Suppressor macrophage treated with lipopolysaccharide for 1 hour (primary cell): Measurements from ENCODE around the gene GPR27.

Source experiments
- DNase-seq, 3 donors: peaks; one replicate each; pipeline ENCODE4 v3.0.0-alpha.2; 2020 to 2022

GPR27 gene

GRCh38 chr3:71753701-71754609 is at the start of gene GPR27:
Gene GPR27 (plus strand): TSS chr3:71753855. CDS start chr3:71754050, 195 bp downstream.
- DNase-seq = peak; percentile 35 to 73 (median 56)

DNA sequence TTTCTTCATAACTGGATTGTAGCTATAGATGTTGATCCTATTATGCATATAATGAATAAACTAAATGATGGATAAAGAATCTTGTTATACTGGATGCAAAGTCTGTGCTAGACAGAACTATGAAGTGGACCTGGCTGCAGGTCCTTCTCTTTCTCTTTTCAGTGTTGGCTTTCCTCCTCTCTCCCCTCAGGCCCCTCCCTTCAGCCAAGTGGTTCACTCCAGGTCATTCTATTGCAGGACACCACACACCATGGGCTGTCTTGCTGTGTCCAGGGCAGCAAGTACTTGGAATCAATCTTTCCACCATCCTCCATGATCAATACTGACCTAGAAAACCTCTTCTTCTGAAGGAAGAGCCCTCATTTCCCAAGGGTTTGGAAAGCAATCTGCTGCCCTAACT is 48.7 kb upstream of the GPR27 start:
- no peak for DNase-seq

- DNase-seq = peak in 2 of 3 donors; percentile 39 to 50
These were observed 48.0 kb upstream of the GPR27 start for GRCh38 chr3:71705681-71706080.

DNA sequence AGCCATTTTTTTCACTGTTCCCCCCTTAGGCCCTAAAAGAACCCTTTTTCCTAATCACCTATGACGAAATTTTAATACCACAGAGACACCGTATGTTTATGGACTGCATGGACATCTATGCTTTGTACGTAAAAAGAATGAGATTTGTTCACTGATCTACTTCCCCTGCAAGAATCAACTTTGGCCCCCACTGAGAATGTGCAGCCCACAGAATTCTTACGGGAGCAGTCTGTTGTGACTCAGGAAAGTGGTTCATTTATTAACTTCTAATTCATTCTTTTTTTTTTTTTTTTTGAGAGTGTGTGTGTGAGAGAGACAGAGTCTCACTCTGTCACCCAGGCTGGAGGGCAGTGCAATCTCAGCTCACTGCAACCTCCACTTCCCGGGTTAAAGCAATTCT is 46.1 kb upstream of the GPR27 start:
- DNase-seq = no peak

DNA sequence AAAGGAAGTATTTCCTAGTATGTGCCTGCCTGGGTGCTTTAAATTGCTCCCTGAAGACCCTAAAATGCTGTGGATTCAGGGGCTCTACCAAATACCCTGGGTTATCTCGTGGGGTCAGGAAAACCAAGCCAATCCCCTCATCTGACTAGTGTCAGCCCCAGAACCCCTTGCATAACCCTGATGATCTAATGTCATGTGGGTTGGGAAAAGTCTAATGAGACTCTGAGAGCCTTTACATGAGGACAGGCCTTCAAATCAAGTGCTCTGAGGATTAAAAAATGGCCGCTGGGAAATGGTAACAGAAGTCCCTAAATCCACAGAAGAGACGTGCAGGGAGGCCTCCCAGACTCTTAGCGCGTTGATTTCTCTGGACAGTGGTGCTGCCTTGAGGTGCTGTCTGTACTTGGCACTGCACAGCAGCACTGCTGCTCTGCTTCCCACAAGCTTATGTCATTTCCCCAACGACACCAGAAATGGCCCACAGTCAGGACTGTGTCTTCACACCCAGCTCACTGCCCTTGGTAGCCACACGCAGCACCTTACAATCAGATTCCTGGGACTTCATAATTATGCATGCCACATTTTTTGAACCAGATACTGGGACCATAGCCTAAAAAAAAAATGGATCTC is 45.1 kb upstream of the GPR27 start:
- peak; percentile 80 to 86 (median 81) for DNase-seq

DNA sequence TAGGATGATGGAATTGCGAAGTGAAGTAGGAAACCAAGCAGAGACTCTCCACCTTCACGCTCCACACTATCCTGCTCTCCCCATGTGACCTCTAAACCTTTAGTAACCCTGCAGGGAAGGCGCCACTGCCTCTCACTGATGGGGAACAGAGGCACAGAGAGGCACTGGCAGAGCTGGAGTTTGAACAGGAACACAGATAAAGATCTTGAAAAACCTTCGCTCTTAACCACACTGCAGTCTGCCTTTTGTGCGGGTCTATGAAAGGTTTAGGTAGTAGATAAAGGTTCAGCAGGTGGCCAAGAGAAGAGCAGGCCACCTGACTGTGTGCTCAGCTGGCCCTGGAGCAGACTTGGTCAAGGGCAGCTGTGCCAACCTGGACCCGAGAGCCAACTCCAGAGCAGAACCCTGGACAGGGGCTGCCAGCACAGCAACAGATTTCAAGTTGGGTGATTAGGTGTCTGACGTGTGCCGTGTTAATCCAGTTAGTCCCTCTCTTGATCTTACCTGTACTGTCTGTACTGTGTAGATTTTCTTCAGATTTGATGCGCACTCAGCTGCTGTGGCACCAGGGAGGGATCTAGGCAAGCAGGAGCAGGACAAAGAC is 43.6 kb upstream of the GPR27 start:
- DNase-seq = no peak

DNA sequence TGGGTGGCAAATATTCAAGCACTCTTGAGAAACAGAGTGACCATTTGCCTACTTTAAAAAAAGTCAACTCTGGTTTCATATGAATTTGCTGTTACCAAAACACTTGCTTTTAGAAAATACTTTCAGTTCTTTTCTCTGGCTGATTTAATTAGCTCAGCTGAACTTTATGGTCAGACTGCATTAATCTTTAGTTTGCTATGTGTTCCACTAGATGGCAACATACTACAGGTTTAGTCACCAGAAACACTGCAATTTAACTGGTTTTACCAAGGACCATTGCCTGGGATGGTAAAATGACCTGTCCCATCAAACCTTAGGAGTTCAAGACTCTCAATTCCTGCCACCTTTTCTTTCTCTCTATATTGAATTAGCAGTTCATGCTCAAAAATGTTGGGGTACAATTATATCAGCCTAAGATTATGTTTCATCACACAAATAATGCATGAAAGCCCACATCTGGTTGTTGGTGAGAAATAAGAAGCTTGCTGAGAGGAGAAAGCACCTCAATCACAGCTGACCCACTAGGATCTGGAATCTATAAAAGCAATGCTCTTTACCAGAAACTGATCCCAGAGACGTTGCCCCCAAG is 42.7 kb upstream of the GPR27 start:
- DNase-seq = peak; percentile 63 to 86 (median 85)

GRCh38 chr3:71713041-71713440 is 40.6 kb upstream of the GPR27 start:
- DNase-seq = no peak

DNA sequence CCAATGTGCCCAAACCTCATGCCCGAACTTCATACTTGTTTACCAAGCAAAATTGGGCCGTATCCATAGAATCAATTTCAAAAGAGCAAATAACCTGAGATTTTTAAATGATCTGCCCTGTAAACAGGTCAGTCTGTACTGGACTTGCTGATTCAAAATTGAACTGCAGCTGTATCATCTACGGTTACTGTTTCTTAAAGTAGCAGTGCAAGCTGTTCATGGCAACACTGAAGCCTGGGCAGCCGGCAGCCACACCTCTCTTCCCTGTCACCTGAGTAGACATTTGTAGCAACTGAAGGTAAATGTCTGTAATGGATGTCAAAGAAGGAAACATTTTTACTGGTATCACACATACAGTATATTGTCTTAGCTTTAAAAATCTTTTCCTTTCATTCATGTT is 39.1 kb upstream of the GPR27 start:
- no peak for DNase-seq

DNA sequence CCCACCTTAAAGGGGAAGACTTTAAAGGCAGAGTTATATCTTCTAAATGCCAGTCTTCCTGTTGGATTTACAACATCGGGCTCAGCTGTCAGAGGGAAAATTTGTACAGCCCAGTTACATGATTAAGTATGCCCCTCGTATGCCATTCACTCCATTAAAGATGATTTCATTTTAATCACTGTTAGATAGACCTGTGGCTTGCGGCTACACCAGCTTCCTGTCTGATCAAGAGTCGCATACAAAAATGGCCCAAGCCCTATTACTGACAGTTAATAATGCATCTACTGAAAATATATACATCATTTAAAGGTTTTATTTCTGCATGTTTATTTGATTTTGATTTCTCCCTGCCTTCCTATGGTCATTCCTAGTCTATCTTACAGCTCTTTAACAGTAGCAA is 35.6 kb upstream of the GPR27 start:
- no peak for DNase-seq

DNA sequence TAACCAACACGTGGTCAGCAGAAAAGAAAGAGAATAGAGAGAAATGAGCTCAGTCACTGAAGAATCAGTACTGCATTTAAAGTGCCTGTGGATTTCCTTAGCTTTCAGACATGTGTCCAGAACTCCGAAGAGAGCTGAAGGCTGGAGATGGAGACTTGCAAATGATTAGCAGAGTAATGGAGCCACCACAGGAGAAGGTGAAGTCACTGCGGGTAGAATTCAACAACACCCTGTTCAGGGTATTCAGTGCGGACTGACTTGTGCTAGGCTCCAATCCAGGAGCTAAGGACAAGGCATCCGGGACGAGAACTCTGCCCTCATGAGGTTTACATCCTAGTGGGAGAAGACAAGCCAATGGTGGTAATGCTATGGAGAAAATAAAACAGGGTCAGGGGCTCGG is 32.7 kb upstream of the GPR27 start:
- no peak for DNase-seq

DNA sequence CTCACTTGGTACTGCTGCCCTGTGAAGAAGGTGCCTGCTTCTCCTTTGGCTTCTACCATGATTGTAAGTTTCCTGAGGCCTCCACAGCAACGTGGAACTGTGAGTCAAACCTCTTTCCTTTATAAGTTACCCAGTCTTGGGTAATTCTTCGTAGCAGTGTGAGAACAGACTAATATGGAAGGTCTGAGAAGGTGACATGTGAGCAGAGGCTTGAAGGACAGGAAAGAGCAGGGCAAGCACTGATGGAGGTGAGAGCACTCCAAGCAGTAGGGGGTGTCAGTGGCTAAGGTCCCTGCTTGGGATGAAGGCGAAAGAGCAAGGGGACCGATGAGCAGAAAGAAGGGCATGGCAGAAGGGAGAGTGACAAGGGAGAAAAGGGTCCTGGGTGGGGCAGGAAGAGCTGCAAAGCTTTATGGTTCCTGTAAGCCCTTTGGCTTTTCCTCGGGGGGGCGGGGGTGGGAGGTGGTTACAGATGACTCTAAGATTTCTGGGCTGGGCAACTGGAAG is 32.0 kb upstream of the GPR27 start:
- DNase-seq = peak in 1 of 3 donors; percentile 33

DNA sequence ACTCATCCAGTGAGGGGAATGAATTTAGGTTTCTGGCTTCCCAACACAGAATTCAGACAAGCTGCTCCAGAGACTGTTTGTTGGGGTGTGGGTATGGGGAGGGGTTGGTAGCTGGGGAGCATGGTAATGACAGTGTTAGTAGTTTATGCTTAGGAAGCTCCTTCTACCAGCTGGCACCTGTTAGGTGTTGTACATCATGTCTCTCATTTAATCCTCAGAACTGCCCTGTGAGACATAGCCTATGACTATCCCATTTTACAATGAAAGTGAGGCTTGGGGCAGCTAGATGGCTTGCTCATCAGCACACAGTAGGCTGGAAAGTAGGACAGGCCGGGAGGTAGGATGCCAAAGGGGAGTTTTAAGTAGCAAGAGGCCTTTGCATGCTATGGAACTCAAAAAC is 31.0 kb upstream of the GPR27 start:
- no peak for DNase-seq

- peak; percentile 36 to 48 (median 42) for DNase-seq
These were observed 30.0 kb upstream of the GPR27 start for GRCh38 chr3:71723452-71724170.

DNA sequence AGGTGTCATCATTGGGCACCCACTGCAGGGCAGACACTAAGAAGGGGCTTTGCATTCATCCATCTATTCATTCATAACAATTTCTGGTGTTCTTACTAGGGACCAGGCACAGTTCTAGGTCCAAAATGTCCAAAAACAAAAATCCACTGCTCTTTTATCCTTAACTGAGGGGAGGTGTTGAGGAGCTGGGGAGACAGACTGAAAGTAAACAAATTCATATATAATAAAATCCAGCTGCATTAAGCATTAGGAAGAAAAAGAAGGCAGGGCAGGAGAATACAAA is 29.5 kb upstream of the GPR27 start:
- no peak for DNase-seq

DNA sequence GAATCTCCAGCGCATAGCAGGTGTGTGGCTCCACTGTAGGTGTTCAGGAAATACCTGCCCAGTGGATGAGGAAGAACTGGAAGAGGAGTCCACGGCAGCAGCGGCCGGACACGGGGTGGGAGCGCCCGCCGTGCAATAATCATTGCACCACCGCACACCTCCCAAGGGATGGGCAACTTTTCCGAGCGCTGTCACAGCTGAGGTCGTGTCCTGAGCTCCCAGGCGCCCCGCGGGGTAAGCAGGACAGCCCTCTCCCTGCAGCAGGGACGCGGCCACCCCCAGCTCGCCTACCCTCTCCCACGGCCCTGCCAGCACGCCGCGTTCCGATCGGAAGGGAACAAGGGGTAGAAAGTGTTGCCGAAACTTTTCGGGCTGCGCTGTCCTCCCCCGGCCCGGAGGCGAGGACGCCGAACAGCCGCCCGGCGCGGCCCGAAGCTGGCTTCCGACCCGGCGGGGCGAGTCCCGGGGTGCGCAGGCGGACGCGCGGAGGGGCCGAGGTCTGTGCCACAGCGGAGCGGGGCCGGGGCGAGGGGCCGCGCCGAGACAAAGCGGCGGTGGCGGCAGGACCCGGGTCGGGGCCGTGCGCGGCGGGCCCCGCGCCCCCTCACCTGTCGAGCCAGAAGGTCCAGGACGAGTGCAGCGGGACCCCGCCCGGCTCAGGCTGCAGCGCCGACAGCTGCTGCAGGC is 28.9 kb upstream of the GPR27 start:
- DNase-seq = peak; percentile 39 to 68 (median 51)

- DNase-seq = peak; percentile 66 to 91 (median 83)
These were observed 28.2 kb upstream of the GPR27 start, which contains the start of gene EIF4E3 for GRCh38 chr3:71725271-71725991. Gene EIF4E3 (minus strand): TSS chr3:71725402. CDS start chr3:71725367, 35 bp downstream.

- DNase-seq = peak; percentile 21 to 36 (median 28)
These were observed 27.5 kb upstream of the GPR27 start for GRCh38 chr3:71726146-71726545.

DNA sequence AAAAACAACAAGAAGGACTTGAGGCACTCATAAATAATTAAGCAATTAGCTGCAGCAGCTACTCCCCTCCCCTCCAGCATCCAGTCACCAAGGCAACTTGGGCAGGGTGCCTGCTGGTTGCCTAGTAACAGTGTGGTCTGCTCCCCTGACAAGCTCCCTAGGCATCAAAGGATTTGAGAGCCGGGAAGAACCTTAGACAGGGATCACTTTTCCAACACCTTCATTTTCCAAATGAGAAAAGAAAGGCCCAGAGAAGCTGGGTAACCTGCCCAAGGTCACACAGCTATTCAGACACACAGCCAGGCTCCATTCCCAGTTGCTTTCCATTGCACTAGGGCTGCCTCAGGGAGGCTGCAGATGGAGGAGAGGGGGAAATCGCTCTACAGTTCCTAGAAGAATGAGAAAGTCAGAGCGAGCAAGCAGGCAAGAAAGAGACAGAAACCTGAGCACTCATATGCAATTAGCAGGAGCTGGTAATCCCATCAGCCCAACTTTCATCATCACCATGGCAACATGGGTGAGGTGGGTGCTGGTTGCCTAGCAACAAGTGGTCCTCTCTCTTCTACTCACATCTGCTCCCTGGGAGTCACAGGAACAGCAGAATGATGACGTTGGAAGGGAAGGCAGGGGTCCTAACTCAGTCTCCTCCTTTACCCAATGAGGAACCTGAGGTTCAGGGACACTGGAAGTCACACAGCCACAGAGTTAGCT is 24.9 kb upstream of the GPR27 start:
- DNase-seq = no peak

- no peak for DNase-seq
These were observed 21.0 kb upstream of the GPR27 start for GRCh38 chr3:71732637-71733036.

DNA sequence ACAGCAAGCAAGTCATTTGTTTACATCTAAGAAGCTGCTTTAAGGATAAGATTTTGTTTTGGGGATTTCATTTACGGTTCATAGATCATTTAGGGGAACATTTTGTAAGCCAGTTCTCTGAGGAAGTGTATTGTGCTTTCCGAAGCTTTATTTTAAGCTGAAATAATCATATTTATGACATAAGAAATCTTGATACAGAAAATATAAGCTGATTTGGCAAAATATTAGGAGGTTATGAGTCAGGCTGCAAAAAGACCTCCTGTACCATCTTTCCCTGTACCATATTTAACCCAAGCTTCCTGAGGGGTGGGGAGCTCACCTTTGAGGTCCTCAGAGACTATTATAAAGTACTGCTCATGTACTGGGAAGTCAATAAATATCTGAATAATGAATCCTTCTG is 20.3 kb upstream of the GPR27 start:
- DNase-seq = no peak
